B cell (primary cell): Measurements from ENCODE around the gene TMC2.

Experiments used
- CTCF ChIP-seq: fragments of 200-600 bp; IDR thresholded peaks from one replicate; pipeline ENCODE4 v1.8.0; 2022; ENCODE audit warnings: antibody characterized with exemption, mild to moderate bottlenecking
- EZH2 ChIP-seq: IDR thresholded peaks from 2 replicates; pipeline ENCODE4 v1.6.1; 2012; ENCODE audit warnings: borderline replicate concordance, low read depth, mild to moderate bottlenecking, moderate library complexity, low read length; ENCODE audit not compliant: insufficient read depth, poor library complexity, severe bottlenecking

DNA sequence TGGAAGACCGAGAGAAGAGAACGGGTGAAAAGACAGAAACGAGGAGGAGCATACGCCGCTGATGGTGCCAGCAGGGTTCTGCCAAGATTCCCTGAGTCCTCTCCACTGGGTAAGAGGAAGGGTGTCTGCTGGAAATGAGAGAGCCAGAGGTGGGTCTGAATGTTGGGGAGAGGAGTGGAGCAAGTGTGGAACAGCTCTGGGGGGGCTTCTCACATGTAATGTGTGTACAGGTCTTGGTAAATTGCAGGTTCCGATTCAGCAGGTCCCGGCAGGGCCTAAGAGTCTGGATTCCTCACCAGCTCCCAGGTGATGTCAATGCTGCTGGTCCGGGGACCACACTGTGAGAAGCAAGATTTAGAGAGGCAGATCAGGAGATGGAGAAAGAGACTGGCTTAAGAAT, 154.8 kb downstream of the TMC2 start:
- TF ChIP-seq CTCF = no peak
- no peak for TF ChIP-seq EZH2
